ENCODE measurements around the gene TMEM86A.
A peak's percentile ranks its signal among the peaks of the same experiment; 100 is the strongest.

The TMEM86A gene

DNA sequence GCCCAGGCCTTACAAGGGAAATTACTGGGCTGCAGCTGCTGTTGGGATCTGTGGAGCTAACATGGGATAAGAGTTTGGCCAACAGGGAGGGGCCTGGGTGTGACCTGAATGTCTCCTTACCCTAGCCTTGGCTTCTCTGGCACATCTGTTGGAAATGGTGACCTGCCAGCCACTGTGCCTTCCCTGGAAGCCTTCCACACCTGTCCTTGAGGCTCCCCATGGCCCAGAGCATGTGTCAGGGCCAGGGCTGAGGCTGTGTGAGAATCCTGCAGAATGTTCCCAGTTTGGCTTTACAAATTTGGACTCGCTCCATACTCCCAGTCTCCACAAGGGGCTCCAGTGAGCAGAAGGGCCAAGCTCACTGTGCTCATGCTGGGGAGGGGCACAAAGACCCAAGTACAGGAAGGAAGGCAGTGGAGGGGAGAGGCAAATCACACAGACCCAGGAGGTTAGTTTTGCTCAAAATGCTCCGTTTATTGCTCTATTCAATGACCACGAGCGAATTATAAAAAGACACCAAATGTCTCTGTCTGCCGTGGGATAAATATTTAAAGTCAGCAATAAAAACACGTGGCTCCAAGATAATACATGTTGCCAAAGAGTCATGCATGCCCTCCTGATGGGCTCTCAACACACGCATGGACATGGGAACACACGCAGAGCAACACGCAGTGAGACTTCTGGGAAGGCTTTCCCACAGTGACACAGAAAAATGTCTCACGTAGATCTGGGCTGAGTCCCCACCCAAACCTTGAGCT is 29.1 kb downstream of the TMEM86A start:
- DNase-seq: peak; percentile 54

DNA sequence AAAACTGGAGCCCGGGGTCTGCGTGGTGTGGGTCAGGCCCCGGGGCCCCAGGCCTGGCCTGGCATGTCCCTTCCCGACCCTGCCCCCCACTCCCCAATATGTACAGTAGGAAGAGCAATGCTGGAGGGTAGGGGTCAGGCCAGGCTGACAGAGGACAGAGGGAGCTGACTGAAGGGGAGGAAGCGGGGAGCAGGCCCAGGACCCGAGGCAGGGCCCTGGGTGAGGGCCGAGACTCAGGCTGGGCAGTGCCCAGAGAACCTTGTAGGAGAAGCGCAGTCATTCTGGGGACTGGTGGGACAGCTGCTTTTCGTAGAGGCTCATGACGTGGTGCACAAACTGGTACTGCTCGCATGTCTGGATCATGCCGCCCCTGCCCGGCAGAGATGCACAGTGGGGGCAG is 30.1 kb downstream of the TMEM86A start:
- no peak for DNase-seq

DNA sequence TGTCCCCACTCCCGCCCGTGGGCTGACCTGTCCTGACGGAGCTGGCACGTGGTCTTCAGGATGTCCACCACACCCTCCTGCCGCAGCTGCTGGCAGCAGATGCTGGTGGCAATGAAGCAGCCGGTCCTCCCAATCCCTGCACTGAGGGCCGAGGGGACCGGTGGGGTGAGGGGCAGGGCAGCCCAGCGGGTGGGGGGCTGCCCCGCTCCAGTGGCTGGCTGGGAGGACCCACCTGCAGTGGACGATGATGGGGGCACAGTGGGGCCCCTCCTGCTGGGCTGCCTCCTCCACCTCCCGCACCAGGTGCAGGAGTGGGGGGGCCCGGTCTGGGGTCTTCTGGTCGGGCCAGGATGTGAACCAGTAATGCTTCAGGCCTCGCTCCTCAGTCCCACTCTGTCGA is 30.8 kb downstream of the TMEM86A start:
- no peak for DNase-seq

DNA sequence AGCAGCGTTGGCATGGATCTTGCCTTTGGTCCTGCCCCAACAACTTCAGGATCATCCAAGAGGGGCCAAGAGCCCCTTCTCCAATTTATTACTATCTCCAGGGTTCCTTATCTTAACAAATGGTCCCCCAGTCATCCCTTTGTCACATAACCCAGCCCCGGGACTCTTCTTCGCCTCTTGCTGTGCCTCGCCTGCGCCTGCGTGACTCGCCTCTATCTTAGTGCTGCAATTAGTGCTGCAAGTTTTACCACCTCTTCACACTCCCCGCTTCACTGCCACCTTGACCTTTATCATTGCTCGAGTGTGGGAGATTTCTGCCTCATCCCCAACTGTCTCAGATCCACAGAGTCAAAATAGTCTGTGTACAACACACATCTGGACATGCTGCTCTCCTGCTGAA is 31.4 kb downstream of the TMEM86A start:
- no peak for DNase-seq

DNA sequence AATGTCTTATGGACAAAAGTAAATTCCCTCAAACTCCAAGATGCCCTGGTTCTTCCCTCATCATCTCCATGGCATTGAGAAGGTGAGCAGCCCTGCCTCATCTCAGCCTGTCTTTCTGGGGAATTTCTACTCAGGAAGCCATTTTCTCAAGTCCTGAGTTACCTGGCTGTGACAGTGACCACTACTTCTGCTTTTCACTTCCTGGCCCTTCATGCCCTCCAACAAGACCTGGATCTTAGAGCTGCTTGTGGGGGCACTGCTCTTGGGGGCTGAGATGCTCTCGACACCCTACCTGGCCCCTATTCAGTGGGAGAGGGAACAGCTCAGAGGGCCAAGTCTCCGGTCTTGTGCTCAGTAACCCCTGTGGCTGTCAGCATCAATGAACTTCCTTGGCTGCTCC is 32.9 kb downstream of the TMEM86A start:
- no peak for DNase-seq

DNA sequence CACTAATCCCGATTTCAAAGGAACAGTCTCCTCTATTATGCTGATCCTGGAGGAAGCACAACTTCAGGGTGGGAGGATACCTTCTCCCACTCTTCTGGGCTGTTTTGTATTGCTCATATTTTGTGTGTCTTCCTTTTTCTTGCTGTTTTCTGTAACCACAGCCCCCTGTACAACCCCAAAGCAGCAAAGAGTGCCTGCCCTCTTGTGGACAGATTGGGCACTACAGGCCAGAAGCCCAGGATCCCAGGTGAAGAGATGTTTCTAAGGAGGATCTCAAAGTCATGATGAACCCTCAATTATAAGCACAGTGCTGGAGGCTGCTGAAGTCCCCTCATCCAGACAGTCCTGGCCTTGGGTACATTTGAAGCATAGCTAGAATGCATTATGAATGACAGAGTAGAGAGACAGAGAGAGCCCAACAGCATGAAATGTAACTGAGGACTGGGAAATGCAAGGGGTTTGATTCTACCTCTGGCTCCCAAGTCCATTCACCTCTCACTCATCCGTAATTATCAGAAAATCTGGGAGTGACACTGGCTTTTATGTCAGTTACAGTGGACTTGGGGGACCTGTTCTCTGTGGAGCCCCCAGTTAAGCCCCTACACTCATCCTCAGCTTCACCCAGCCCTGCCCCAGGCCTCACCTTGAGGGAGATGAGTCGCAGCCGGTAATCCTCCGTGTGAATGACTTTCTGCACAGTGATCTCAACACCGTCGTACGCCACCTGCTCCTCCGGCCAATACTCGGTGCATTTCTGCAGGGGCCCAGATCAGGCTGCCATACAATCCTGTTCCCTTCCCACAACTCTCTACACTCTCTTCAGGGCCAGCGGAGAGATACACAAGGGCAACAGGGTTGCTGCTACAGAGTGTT is 33.6 kb downstream of the TMEM86A start:
- peak; percentile 55 for DNase-seq

DNA sequence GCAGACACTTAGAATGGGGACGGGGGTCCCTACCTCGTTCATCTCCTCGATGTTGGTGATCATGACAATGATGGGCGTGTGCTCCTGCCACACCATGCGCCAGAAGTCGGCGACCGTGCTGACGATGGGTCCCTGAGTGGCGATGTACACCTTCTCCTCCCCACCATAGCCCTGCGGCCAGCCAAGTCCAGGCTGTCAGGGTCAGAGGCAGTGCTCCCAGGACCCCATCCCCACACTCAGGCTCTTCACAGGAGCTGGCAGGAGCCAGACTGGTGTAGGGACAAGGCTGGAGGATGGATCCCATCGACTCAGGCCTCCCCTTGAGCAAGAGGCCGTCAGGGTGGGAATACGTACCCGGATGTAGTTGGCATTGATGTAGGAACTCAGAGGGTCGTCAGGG is 34.6 kb downstream of the TMEM86A start:
- no peak for DNase-seq

DNA sequence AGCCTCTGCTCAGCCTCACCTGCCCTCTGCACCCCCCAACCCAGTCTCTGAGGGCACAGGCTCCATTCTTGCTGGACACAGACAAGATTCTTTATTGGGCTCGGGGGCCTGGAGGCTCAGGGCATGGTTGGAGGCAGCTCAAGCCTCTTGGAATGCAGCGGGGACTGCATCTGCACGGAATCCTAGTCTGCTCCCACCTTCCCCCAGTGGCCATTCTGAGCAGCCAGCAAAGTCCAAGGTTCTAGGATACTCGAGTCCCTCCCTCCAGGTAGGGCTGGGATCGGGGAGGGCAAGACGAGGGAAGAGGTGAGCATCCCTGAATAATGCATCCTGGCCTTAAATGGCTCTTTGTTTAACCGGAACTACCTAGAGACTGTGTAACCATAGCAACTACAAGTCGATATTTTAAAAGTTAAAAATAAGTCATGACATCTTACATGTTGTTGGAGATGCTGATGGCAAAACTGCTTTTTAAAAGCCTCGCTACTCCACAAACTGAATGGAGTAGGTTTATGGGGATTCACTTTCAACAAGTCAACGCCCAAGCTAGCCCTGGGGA is 38.1 kb downstream of the TMEM86A start:
- no peak for DNase-seq

DNA sequence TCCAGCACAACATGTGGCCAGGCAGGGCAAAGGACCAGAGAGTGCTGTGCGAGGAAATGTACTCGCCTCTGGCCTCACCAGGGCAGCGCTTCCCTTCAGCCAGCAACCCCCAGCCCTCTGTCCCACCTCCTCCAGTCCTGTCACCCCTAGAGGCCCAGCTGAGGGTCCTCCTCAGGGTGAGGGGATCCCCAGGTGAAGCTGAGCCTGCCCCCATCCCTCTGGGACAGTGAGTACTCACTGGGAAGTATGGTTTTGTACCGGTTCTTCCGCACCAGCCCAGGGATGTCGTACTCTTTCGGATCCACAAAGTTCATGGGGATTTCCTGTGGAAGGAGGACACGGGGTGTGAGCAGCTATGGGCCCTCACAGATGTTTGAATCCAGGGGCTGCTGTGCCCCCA is 39.1 kb downstream of the TMEM86A start:
- DNase-seq: no peak

DNA sequence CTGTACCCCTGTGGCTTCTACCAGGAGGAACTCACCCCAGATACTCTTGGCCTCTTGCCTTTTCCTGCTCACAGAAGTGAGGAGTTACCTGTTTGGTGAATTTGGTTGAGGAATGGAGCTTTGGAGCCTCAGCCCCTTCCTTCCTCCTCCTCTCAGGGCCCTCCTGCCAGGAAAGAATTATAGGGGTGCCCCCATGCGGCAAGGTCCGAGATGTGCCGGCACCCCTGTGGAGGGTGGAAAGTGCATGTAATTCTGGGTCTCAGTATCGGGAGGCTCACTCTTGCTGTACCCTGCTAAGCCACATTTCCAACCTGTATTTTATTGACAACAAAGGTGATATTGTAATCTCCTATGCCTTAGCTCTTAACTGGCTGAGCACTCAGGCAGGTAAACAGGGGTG is 41.1 kb downstream of the TMEM86A start:
- DNase-seq: no peak

DNA sequence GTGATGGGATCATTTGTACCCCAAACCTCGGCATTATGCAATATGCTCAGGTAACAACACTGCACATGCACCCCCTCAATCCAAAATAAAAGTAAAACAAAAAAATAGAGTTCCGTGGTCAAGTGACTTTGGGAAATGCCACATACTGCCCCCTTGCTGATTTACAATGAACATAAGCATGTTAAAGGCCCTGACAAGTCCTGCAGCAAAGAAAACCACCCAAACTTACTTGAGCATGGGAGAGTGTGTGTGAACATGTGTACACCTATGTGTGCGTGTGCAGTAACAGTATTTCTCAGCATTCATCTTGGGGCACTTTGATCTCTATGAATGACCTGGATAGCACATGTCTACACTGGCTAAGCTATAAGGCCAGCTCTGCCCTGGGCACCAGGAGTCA is 43.2 kb downstream of the TMEM86A start:
- no peak for DNase-seq

DNA sequence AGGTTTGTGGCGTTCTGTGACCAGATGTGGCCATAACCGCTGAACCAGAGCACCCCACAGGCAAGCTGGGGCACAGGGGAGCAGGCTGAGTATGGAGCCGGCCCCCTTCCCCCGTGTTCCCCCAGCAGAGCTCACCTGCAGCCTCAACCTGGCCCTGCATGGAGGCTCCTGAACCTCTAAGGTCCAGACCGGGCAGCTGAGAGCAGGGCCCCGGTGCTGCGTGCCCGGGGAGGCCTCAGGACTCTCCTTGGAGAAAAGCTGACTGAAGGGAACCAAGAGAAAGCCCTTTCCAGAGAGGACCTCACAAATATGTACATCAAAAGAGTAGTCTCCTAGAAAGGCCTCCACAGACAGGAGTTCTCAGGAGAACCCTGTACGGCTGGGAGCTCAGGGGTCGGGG is 44.8 kb downstream of the TMEM86A start:
- DNase-seq: no peak

DNA sequence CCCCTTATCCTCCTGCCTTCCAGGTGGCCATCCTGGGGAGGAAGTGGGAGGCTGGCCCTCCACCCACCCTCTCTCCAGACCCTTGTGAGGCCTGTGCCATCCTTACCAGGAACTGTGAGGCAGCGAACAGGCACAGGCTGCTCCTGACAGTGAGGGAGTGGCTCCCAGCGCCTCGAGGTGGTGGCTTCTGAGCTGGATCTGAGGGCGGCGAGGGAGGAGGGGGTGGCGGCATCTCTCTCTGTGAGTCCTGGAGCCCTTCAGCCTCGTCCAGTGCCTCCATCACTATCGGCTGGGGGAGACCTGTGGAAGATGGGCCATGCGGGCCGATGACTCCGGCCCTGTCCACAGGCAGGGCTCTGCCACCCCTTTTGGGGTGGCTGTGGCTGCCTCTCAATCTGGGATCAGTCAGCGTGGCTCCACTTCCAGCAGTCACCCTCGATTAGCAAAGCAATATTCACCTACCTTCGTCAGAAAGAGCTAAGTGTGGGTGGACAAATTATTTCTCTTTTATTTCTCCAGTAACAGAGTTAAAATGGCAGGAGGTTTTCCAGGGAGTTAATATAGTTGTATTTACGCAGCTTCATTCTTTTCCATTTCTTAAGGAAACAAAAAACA is 45.4 kb downstream of the TMEM86A start:
- DNase-seq: no peak

DNA sequence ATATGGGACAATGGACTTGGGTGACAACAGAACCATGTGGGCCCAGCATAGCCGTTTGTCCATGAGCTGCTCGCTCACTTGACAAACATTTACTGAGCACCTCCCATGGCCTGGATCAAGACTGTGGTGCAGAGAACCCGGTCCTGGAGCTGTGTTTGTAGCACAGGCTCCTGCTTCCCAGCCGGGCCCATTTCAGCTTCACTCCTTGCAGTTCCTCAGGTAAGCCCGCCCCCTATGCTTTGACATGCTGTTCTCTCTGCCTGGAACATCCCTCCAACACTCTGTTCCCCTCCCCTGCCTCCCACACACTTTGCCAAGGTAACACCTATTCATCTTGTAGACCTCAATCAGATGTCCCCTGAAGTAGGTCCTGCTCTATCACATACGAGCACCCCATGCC is 46.7 kb downstream of the TMEM86A start:
- no peak for DNase-seq

DNA sequence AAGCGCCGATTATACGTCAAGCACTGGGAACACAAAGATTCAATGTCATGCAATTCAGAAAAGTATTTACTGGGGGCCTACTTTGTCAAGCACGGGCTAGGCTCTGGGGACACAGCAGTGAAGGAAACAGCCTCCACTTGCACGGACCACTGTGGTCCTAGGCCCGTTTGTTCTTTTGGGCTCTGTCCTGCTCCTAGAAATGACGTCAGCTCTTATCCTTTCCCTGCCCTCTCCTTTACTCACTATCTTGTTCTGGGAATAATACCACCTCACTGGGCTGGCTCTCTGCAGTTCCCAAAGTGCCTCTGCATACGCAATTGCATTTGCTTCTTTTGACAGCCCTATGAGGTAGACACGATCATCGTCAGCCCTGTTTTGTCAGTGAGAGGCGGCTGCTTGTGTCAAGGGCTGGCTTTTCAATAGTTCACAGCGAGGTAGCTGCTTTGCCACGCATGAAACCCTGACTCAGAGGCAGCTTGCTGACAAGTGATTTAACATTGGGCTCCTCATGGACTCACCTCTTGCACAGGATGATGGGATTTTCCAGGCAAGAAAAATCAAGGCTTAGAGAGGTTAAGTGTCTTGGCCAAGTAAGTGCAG is 50.3 kb downstream of the TMEM86A start:
- no peak for DNase-seq

DNA sequence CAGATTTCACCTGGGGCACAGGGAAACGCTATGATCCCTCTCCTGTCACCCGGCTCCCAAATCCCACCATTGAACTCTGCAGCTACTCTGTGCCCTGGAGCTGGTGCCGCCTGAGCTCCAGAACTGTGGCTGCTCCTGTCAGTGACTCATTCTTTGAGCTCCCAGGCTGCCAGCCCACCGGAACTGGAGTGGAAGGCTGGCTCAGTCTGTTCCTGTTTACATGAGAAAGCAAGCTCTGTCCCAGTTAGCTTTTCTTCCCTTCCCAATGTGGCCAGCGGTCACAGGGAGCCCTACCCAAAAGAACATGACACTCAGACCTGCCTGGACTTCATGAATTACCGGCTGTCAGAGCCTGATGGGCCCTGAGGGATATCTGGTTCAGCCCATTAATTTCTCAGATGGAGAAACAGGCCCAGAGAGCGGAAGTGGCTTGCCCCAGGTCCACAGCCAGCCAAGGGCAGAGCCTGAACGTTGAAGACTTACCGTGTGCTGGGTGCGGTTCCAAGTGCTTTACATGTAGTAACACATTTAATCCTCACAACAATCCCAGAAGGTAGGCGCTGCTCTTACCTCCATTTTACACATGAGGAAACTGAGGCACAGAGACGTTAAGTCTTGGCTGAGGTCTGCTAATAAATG is 51.2 kb downstream of the TMEM86A start:
- DNase-seq: peak; percentile 37

DNA sequence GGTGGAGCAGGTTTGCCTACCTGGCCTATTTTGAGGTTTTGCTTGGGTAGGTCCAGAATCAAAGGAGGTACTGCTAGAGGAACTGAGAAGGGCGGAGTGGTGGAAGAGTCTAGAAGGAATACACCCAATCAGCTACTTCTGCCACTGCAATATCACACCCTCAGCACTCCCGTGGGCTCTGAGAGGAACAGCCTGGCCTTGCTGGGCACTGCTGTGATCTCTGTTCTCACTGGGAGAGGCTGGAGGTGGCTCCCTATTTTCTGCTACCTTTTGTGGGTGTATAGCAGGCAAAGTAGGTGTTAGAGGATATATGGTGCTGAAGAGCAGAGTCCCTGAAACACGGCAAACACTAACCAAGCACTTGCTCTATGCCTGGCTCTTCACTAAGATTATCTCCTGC is 52.4 kb downstream of the TMEM86A start:
- no peak for DNase-seq

DNA sequence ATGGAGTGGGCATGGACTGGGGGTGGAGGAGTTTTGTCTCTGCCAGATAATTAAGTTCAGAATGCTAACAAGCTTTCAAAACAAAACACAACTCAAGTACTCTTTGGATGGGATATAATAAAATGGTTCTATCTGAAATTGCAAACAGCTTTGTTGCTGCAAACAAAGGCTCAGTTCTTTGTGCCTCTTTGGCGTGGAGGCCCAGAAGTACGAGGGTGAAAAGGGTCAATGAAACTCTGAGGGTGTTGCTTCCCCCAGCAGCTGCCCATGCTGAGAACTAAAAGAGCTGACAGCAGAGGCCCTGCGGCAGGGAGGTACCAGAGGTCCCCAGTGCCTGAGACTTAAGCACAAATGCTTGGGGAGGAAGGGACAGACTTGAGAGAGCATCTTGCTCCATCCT is 53.9 kb downstream of the TMEM86A start:
- no peak for DNase-seq

DNA sequence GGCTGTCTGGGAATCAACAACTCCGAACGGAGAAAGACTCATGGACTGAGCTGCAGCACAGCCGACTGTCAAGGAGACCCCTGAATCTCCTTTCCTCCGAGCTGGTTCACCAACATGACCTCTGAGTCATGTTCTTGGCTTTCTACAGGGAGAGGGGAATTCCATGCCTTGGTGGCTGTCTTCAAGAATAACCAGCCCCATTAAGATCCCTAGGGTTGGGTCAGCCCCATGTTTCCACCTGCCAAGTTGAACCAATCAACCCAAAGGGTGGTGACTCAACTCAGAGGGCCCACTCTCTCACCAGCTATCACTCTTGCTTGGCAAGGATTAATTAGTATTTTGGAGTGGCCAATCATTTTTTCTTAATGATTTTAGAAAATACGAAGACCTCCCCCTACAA is 55.7 kb downstream of the TMEM86A start:
- DNase-seq: no peak

Measured in suppressor macrophage treated with lipopolysaccharide for 4 hours (primary cell).